Fibroblast of skin of right biceps (primary cell): ENCODE measurements around the gene ROMO1.
A peak's percentile ranks its signal among the peaks of the same experiment; 100 is the strongest.
"Not testable (repeated sequence)": the region's sequence is repeated elsewhere in the genome, so short reads cannot be mapped to it uniquely, and the experiment has no call there.

Experiments
- DNase-seq: peaks from one replicate; pipeline ENCODE4 v3.0.0-alpha.2; 2013

Gene ROMO1

GRCh38 chr20:35685368-35685767, 13.8 kb upstream of the ROMO1 start:
- not testable (repeated sequence) for DNase-seq

DNA sequence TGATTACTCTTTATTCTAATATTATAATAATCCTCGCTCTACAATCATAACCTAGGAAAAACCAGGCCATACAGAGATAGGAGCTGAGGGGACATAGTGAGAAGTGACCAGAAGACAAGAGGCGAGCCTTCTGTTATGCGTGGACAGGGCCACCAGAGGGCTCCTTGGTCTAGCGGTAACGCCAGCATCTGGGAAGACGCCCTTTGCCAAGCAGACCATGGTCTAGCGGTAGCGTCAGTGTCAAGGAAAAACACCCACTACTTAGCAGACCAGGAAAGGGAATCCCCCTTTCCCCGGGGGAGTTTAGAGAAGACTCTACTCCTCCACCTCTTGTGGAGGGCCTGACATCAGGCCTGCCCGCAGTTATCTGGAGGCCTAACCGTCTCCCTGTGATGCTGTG, 12.3 kb upstream of the ROMO1 start:
- not testable (repeated sequence) for DNase-seq

DNA sequence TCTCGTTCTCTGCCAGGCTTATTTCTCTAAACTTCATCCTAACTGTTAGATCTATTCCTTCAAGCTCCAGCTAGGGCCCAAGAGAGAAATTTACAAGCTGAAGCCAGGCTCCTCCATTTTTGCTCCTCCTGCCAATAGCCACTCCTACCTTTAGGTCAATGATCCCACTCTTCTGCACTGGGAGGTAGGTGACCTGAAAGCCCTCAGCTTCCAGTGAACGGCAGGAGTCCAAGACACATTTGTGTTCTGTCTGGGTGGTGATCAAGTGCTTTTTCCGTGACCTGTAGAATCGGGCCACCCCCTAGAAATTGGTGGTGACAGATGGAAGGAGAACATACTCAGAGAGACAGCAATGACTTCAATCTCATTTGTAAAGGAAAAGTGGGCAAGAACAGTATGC, 8.9 kb upstream of the ROMO1 start:
- no peak for DNase-seq

- DNase-seq: no peak
Observed at GRCh38 chr20:35695245-35695749, 3.9 kb upstream of the ROMO1 start.

GRCh38 chr20:35695978-35696377, 3.2 kb upstream of the ROMO1 start:
- DNase-seq: no peak

DNA sequence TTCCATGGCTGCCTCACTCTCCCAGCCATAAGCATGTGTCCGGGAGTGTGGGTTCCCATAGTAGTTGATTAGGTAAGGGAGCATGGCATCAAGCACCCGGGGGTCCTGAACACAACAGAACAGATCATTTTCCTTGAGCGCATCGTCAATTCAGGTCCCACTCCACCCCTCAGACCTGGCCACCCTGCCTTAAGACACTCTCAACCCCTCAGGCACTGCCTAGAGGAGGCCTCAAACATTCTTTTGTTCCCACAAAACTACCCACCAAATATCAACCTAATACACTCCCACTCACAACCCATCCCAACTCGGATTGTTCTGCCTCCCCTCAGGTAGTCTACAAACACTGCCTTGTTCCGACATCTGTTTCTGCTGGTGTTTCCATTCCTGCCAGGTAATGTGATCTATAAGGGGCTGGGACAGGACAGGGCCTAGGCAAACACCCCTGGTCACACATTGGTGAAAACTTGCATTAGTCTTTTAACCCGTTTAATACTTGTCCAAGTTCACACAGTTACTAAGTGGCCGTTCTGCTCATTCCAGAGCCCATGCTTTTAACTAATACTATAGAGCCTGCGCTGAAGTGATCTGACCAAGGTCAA, 1.4 kb upstream of the ROMO1 start:
- DNase-seq: no peak

GRCh38 chr20:35698298-35699126, 693 bp upstream of the ROMO1 start:
- no peak for DNase-seq

GRCh38 chr20:35699957-35700624, 886 bp downstream of the ROMO1 start:
- peak; percentile 26 for DNase-seq

- DNase-seq: no peak
Observed at GRCh38 chr20:35700625-35701148, 1.5 kb downstream of the ROMO1 start.

DNA sequence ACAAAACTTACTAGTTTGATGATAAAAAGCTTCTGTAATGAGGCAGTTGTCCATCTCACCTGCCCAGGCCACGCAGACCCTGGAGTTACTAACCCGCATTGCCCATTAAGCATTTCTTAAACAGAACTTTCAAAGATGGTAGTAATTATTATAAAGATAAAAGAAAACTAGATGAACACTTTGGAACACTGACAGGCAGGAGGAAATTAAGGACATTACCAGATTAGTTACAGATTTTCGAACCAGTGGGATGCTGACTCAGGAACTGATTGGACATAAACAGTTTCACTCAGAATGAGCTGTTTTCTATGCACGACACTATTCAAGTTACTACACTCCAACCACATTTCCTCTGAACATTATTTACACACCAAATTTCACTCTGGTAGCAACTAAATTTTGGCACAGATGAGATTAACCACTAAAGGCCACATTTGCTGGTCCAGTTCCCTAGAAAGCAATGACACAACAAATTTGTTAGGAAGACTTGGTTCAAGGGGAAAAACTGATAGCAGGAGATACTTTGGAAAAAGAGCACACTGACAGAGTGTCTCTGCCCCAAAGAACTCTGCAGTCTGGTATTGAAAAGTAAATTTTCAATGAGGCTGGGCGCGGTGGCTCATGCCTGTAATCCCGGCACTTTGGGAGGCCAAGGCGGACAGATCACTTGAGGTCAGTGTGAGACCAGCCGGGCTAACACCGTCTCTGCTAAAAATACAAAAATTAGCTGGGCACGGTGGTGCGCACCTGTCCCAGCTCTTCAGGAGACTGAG, 3.0 kb downstream of the ROMO1 start:
- DNase-seq: peak; percentile 60

DNA sequence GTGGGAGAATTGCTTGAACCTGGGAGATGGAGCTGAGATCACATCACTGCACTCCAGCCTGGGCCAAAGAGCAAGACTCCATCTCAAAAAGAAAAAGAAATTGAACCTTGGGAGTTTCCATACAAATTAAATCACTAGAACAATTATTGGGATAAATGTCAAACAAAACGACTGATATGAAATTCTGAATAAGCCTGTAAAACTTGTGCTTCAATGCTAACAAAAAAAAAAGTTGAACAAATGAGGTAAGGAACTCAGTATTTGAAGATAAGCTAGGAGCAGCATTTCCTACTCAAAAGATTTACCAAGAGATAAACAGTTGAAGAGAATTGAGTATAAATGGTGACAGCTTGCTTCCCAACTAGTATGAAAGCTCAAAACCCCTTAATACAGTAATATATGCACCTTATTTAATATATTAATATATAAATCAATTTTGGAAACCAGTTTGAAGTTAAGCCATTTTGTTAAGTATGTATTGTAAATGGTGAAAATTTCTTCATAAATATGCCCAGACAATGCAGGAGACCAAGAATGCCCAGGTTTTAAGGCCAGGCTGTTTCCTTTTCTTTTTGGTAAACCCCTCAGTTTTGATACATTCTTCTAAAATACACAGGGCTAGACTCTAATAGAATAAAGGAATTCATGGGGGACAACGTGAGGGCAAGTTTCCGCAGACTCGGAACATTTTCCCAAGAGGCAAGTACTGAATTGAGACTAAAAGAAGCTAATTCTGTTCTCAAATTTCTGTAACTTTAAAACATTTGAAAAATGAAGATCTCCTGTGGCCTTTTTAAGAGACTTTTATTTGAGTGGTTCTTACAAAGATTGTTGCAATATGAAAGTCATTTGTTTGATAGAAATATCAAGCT, 3.9 kb downstream of the ROMO1 start:
- no peak for DNase-seq

GRCh38 chr20:35704514-35705261, 5.5 kb downstream of the ROMO1 start:
- no peak for DNase-seq

DNA sequence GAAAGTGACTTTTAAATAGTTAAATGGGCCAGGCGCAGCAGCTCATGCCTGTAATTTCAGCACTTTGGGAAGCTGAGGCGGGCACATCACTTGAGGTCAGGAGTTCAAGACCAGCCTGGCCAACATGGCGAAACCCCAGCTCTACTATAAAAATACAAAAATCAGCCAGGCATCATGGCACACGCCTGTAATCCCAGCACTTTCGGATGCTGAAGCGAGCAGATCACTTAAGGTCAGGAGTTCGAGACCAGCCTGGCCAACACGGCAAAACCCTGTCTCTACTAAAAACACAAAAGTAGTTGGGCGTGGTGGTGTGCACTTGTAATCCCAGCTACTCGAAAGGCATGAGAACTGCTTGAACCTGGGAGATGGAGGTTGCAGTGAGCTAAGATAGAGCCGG, 6.7 kb downstream of the ROMO1 start:
- not testable (repeated sequence) for DNase-seq

DNA sequence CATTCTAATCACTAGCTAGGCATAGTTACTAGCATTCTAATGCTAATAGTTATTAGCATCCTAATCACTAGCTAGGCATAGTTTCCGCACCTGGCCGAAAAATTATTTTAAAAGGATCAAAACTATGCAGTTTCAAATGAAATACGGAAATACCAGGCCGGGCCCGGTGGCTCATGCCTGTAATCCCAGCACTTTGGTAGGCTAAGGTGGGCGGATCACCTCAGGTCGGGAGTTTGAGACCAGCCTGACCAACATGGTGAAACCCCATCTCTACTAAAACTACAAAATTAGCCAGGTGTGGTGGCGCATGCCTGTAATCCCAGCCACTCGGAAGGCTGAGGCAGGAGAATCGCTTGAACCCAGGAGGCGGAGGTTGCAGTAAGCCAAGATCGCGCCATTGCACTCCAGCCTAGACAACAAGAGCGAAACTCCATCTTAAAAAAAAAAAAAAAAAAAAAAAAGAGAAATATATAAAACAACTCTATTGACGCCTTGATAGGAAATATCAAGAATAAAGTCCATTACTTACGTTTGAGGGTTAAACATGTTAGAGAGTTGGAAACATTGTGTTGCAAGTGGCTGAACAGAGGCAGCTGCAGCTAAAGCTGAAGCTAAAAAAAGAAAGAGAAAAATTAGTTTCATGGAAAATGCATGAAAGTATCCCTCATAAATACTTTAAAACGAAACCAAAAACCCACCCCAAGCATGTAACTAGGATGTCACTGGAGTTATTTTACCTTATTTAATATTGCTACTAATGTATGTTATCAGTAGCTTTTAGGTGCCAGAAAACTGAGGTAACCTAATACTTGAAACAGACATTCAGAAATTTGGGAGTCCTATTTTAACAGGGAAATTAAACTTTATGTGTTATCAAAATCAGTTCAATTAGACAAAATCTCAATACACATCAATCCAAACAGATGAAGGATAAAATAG, 7.7 kb downstream of the ROMO1 start:
- not testable (repeated sequence) for DNase-seq

DNA sequence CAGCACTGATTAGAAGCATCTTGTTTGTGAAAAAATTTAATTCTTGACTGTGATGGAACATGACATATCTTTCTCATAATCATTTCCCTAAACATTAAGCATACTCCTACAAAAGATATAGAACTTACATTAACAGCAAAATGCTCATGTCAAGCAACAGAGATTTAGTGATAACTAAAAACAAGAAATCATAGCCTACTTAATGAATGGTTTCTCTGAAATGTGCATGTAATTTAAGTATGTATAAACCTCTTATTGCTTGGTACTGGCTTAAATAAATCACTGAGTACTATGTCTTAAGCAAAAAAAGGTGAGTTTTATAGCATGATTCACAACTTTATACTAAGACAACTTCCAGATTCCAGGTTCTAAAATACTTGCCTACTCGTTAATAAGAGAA, 9.3 kb downstream of the ROMO1 start:
- DNase-seq: no peak

GRCh38 chr20:35709259-35709658, 10.1 kb downstream of the ROMO1 start:
- DNase-seq: no peak

DNA sequence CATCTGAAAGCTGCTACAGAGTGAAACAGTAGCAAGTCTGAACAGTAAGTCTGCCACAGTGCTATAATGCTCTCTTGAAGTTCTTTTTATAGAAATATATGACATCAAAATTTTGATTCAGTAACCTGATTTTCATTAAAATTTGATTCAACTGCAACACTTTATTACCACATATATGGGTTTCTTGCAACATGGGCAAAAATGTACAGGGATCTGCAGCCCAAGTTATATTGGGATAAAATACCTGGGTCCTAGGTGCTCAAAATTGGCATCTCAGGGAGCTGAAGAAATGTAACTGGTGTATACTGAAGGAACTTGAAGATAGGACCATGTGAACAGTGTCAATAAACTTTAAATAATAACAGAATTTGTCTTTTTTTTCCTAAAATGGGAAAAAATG, 10.8 kb downstream of the ROMO1 start:
- no peak for DNase-seq

GRCh38 chr20:35710884-35711587, 11.8 kb downstream of the ROMO1 start:
- no peak for DNase-seq

- no peak for DNase-seq
Observed at GRCh38 chr20:35711588-35712209, 12.5 kb downstream of the ROMO1 start.
